ENCODE data around the gene MSMB.

- TF ChIP-seq CTCF (IDR thresholded peaks at IDR 0.05; ENCODE audit: insufficient read depth, low read length), result no peak
- 0 out of 2 replicates have a peak, but pooled peaks have one; percentile 19 for TF ChIP-seq POLR2AphosphoS5 (IDR thresholded peaks at IDR 0.05; ENCODE audit: low read depth)
- no peak for TF ChIP-seq REST (IDR thresholded peaks at IDR 0.05; ENCODE audit: insufficient replicate concordance, low read depth)
- TF ChIP-seq GABPA (IDR thresholded peaks at IDR 0.05; ENCODE audit: low read depth), result no peak
Measured at GRCh38 chr10:46029461-46030030, 16.5 kb downstream of the MSMB start.
